Measurements from ENCODE around the gene PIP4K2A.
"Not testable (repeated sequence)": the region's sequence is repeated elsewhere in the genome, so short reads cannot be mapped to it uniquely, and the experiment has no call there.

- TF ChIP-seq POLR2A, CTCF (IDR thresholded peaks at IDR 0.05): not testable (repeated sequence)
Observed at GRCh38 chr10:22520645-22521044, 193.7 kb downstream of the PIP4K2A start.
